ENCODE measurements around the gene UPB1.

Gene UPB1

DNA sequence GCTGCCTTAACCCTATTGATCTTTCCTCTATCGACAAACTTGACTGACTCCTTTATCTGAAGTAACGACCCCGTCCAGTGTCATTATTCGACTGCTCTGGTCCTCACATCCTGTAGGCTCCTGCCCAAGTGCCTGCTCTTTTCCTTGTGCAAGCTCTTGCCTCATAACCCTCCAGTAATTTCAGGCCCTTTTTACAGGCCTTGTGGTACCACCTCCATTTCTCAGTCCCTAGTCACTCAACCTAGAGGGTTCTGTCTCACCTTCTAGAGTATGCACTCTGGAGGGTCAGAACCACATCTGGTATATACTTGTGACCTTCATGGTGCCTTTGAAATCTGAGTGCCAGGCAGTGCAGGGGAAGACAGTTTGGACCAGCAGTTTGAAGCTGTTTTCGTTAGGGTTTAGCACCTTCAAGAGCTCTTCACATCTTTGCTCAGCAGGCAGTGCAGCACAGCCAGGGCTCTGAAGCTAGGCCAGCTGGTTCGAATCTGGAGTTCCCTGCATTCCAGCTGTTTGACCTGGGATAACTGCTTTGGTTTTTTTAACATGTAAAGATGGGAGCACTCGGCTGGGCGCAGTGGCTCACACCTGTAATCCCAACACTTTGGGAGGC is 71.9 kb downstream of the UPB1 start:
- Histone ChIP-seq H3F3A (ENCODE audit: control insufficient read depth, insufficient read depth) (no peaks in the 10 kb centered on the region), H3K36me3 (ENCODE audit: control insufficient read depth, low read length) (peaks cover 85% of the 10 kb centered on the region), H4K20me1 (ENCODE audit: control insufficient read depth, insufficient read depth, low read depth, low read length) (peaks cover 17% of the 10 kb centered on the region)

DNA sequence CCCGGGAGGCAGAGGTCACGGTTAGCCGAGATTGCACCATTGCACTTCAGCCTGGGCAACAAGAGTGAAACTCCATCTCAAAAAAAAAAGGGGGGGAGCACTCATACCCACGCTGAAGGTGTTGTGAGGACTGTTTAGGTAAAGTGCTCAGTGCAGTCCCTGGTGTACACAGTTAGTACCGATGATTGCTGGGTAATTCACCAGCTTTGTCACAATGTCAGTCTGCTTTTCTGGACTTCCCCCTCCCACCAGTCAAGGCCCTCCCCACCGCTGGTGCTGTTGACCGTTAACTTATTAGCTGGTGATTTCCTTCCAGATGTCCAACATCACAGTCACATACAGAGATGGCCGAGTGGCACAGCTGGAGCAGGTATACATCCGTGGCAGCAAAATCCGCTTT is 72.5 kb downstream of the UPB1 start:
- no peak for TF ChIP-seq EZH2phosphoT487 (IDR thresholded peaks at IDR 0.05; ENCODE audit: borderline replicate concordance, low read length)
- TF ChIP-seq, protein P1, sequence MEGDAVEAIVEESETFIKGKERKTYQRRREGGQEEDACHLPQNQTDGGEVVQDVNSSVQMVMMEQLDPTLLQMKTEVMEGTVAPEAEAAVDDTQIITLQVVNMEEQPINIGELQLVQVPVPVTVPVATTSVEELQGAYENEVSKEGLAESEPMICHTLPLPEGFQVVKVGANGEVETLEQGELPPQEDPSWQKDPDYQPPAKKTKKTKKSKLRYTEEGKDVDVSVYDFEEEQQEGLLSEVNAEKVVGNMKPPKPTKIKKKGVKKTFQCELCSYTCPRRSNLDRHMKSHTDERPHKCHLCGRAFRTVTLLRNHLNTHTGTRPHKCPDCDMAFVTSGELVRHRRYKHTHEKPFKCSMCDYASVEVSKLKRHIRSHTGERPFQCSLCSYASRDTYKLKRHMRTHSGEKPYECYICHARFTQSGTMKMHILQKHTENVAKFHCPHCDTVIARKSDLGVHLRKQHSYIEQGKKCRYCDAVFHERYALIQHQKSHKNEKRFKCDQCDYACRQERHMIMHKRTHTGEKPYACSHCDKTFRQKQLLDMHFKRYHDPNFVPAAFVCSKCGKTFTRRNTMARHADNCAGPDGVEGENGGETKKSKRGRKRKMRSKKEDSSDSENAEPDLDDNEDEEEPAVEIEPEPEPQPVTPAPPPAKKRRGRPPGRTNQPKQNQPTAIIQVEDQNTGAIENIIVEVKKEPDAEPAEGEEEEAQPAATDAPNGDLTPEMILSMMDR (IDR thresholded peaks at IDR 0.05; ENCODE audit: low read depth, low read length, poor library complexity, severe bottlenecking): no peak
- no peaks in the 10 kb centered on the region for H3K9me2 ChIP-seq (replicated peaks; ENCODE audit: control insufficient read depth, low read length)
- H3K27ac ChIP-seq (ENCODE audit: low read depth, low read length): no peak overlapping the region
- H3F3A ChIP-seq (ENCODE audit: control insufficient read depth, insufficient read depth): no peaks in the 10 kb centered on the region
- no peaks in the 10 kb centered on the region for H3K4me1 ChIP-seq (ENCODE audit: control insufficient read depth, low read length)
- H3K27me3 ChIP-seq (ENCODE audit: control insufficient read depth, low read length): no peaks in the 10 kb centered on the region
- H3K79me2 ChIP-seq (ENCODE audit: control insufficient read depth, low read length): peaks cover 64% of the 10 kb centered on the region
- H3K4me3 ChIP-seq (ENCODE audit: low read length): no peak overlapping the region
- H4K20me1 ChIP-seq (ENCODE audit: control insufficient read depth, insufficient read depth, low read depth, low read length): peaks cover 17% of the 10 kb centered on the region
- peaks cover 88% of the 10 kb centered on the region for H3K36me3 ChIP-seq (ENCODE audit: control insufficient read depth, low read length)
- no peak overlapping the region for H3K4me2 ChIP-seq (ENCODE audit: low read length)
- H3K9me3 ChIP-seq (ENCODE audit: control insufficient read depth, insufficient read depth, low read length): no peaks in the 10 kb centered on the region

More for the DNA sequence above, 71.9 kb downstream of the UPB1 start:
- Histone ChIP-seq H3K27me3 (ENCODE audit: control insufficient read depth, low read length) (no peaks in the 10 kb centered on the region), H3K9me2 (replicated peaks; ENCODE audit: control insufficient read depth, low read length) (no peaks in the 10 kb centered on the region), H3K27ac (ENCODE audit: low read depth, low read length) (no peak overlapping the region), H3K79me2 (ENCODE audit: control insufficient read depth, low read length) (peaks cover 70% of the 10 kb centered on the region), H3K9me3 (ENCODE audit: control insufficient read depth, insufficient read depth, low read length) (no peaks in the 10 kb centered on the region), H3K4me2 (ENCODE audit: low read length) (no peak overlapping the region), H3K4me1 (ENCODE audit: control insufficient read depth, low read length) (no peaks in the 10 kb centered on the region; the same call in 1 of the 2 replicates), H3K4me3 (ENCODE audit: low read length) (no peak overlapping the region)
- TF ChIP-seq, protein P1 (IDR thresholded peaks at IDR 0.05; ENCODE audit: low read depth, low read length, poor library complexity, severe bottlenecking): no peak
- no peak for TF ChIP-seq EZH2phosphoT487 (IDR thresholded peaks at IDR 0.05; ENCODE audit: borderline replicate concordance, low read length)

DNA sequence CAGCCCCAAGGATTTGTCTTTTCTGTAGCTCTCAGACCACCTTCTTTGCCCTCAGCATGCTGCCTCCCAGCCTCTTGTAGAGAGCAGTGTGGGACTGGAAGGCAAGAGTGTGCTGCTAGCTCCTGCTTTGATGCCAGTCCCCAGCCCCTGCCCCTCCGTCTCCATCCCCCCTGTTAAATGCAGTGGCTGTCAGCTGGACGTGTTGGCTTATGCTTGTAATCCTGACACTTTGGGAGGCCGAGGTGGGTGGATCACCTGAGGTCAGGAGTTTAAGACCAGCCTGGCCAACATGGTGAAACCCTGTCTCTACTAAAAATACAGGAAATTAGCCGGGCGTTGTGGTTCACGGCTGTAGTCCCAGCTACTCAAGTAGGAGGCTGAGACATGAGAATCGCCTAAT is 76.1 kb downstream of the UPB1 start:
- no peaks in the 10 kb centered on the region for H3K9me3 ChIP-seq (ENCODE audit: control insufficient read depth, insufficient read depth, low read length)
- no peak overlapping the region for H3K27ac ChIP-seq (ENCODE audit: low read depth, low read length)
- H3K27me3 ChIP-seq (ENCODE audit: control insufficient read depth, low read length): no peaks in the 10 kb centered on the region
- peaks cover 6% of the 10 kb centered on the region for H3F3A ChIP-seq (ENCODE audit: control insufficient read depth, insufficient read depth)
- no peaks in the 10 kb centered on the region for H3K4me1 ChIP-seq (ENCODE audit: control insufficient read depth, low read length)
- H4K20me1 ChIP-seq (ENCODE audit: control insufficient read depth, insufficient read depth, low read depth, low read length): peaks cover 4% of the 10 kb centered on the region; the same call in 1 of the 2 replicates
- peaks cover 28% of the 10 kb centered on the region for H3K79me2 ChIP-seq (ENCODE audit: control insufficient read depth, low read length)
- peaks cover 81% of the 10 kb centered on the region for H3K36me3 ChIP-seq (ENCODE audit: control insufficient read depth, low read length)
- H3K9me2 ChIP-seq (replicated peaks; ENCODE audit: control insufficient read depth, low read length): no peaks in the 10 kb centered on the region
- no peak overlapping the region for H3K4me2 ChIP-seq (ENCODE audit: low read length)
- H3K4me3 ChIP-seq (ENCODE audit: low read length): no peak overlapping the region
- TF ChIP-seq EZH2phosphoT487 (IDR thresholded peaks at IDR 0.05; ENCODE audit: borderline replicate concordance, low read length): no peak
- TF ChIP-seq, protein P1 (IDR thresholded peaks at IDR 0.05; ENCODE audit: low read depth, low read length, poor library complexity, severe bottlenecking): no peak

Data from DOHH2 (cell line).